ENCODE data around the gene CTU1. TPM values are rescaled to one million over a fixed set of nuclear protein-coding genes. Genes with fewer than 3 reads are reported as not detected.

CTU1 gene
- total and polyA plus RNA-seq, 2 experiments from 2014 or later = 6.7 to 15.9 TPM

- no peak for DNase-seq (ENCODE audit: low spot score)
- H3K36me3 ChIP-seq (replicated peaks; ENCODE audit: insufficient read depth, low read depth) = peaks cover under 1% of the 10 kb centered on the region
- peaks cover 2% of the 10 kb centered on the region for H3K79me2 ChIP-seq
- TF ChIP-seq CTCF (IDR thresholded peaks at IDR 0.05; ENCODE audit: poor library complexity) (no peak), EZH2 (IDR thresholded peaks at IDR 0.05; ENCODE audit: borderline replicate concordance) (no peak), EZH2phosphoT487 (IDR thresholded peaks at IDR 0.05; ENCODE audit: low read depth, severe bottlenecking, unreplicated experiment) (no peak)
- WGBS (ENCODE audit: low lambda C conversion rate, missing lambda C conversion rate) = 90% methylated on average over 14 of the region's 20 CpGs
- H3K9me2 ChIP-seq (replicated peaks; ENCODE audit: insufficient read depth) = no peaks in the 10 kb centered on the region
- no peaks in the 10 kb centered on the region for H3K4me1 ChIP-seq (ENCODE audit: insufficient read depth)
- no peaks in the 10 kb centered on the region for H3K9me3 ChIP-seq (ENCODE audit: low read depth)
- H3K27me3 ChIP-seq = no peaks in the 10 kb centered on the region
- H3K4me2 ChIP-seq = no peak overlapping the region
- peaks cover 3% of the 10 kb centered on the region for H4K20me1 ChIP-seq (ENCODE audit: insufficient read depth, poor library complexity, severe bottlenecking)
- H3K27ac ChIP-seq = no peak overlapping the region
- H2AFZ ChIP-seq = no peak overlapping the region
- H3K4me3 ChIP-seq = no peak overlapping the region
These were observed 10.4 kb downstream of the CTU1 start for GRCh38 chr19:51097796-51098195.

DNA sequence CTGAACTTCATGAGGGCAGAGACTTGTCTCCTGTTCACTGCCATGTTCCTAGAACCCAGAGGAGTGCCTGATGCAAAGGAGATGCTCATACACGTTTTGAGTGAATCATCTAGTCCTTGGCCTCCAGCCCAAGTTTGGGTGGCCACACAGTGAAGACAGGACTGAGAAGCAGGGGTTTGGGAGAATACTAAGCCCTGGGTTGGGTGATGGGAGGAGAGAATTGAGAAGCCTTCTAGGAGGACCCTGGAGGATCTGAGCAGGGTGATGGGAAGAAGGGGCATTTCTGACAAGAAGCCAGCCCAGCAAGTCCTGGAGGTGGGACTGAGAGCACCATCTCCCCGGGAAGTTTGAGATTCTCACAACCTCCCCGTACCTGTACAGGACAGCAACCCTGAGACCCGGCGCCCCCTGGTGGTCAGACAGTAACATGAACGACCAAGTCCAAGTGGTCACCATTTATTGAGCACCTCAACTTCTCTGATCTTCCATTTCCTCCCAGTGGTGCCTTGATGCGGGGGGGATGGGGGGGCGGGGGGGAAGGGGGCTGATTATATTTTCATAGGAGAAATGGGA, 11.0 kb downstream of the CTU1 start:
- H3K9me2 ChIP-seq (replicated peaks; ENCODE audit: insufficient read depth) = no peaks in the 10 kb centered on the region
- no peak for TF ChIP-seq EZH2 (IDR thresholded peaks at IDR 0.05; ENCODE audit: borderline replicate concordance)
- TF ChIP-seq CTCF (IDR thresholded peaks at IDR 0.05; ENCODE audit: poor library complexity) = peak; percentile 59
- TF ChIP-seq EZH2phosphoT487 (IDR thresholded peaks at IDR 0.05; ENCODE audit: low read depth, severe bottlenecking, unreplicated experiment) = no peak
- no peak overlapping the region for H2AFZ ChIP-seq
- H3K4me3 ChIP-seq = no peak overlapping the region
- DNase-seq (ENCODE audit: low spot score) = peak; percentile 81
- H4K20me1 ChIP-seq (ENCODE audit: insufficient read depth, poor library complexity, severe bottlenecking) = peaks cover 3% of the 10 kb centered on the region
- H3K9me3 ChIP-seq (ENCODE audit: low read depth) = no peaks in the 10 kb centered on the region
- H3K27ac ChIP-seq = no peak overlapping the region
- H3K4me2 ChIP-seq = no peak overlapping the region
- no peaks in the 10 kb centered on the region for H3K36me3 ChIP-seq (replicated peaks; ENCODE audit: insufficient read depth, low read depth)
- 9% methylated on average over 8 of the region's 8 CpGs for WGBS (ENCODE audit: low lambda C conversion rate, missing lambda C conversion rate)
- H3K79me2 ChIP-seq = no peaks in the 10 kb centered on the region
- no peaks in the 10 kb centered on the region for H3K27me3 ChIP-seq
- no peaks in the 10 kb centered on the region for H3K4me1 ChIP-seq (ENCODE audit: insufficient read depth)

GRCh38 chr19:51096473-51097165, 11.6 kb downstream of the CTU1 start:
- Histone ChIP-seq H3K27ac (no peak overlapping the region), H2AFZ (no peak overlapping the region), H4K20me1 (ENCODE audit: insufficient read depth, poor library complexity, severe bottlenecking) (peaks cover 3% of the 10 kb centered on the region), H3K27me3 (no peaks in the 10 kb centered on the region), H3K79me2 (no peaks in the 10 kb centered on the region), H3K36me3 (replicated peaks; ENCODE audit: insufficient read depth, low read depth) (no peaks in the 10 kb centered on the region), H3K9me3 (ENCODE audit: low read depth) (no peaks in the 10 kb centered on the region), H3K4me1 (ENCODE audit: insufficient read depth) (no peaks in the 10 kb centered on the region), H3K9me2 (replicated peaks; ENCODE audit: insufficient read depth) (no peaks in the 10 kb centered on the region), H3K4me2 (no peak overlapping the region), H3K4me3 (no peak overlapping the region)
- 97% methylated on average over 6 of the region's 6 CpGs for WGBS (ENCODE audit: low lambda C conversion rate, missing lambda C conversion rate)
- TF ChIP-seq EZH2 (IDR thresholded peaks at IDR 0.05; ENCODE audit: borderline replicate concordance) (no peak), EZH2phosphoT487 (IDR thresholded peaks at IDR 0.05; ENCODE audit: low read depth, severe bottlenecking, unreplicated experiment) (no peak), CTCF (IDR thresholded peaks at IDR 0.05; ENCODE audit: poor library complexity) (no peak)
- no peak for DNase-seq (ENCODE audit: low spot score)
